Fibroblast of skin of scalp (primary cell): Measurements from ENCODE around the gene NELFB.

Experiments used
- DNase-seq: peaks from one replicate; pipeline ENCODE4 v3.0.0-alpha.2; 2013

NELFB gene

GRCh38 chr9:137223078-137223970, 31.8 kb upstream of the NELFB start:
- peak; percentile 99 for DNase-seq

- no peak for DNase-seq
These were observed 30.1 kb upstream of the NELFB start, which contains the start of gene CYSRT1 for GRCh38 chr9:137224830-137225694. Gene CYSRT1, plus strand, starts transcription at chr9:137225174. Its CDS starts 448 bp downstream, at chr9:137225622.

GRCh38 chr9:137225699-137226331, 29.3 kb upstream of the NELFB start:
- DNase-seq, result no peak

- DNase-seq, result no peak
These were observed 28.6 kb upstream of the NELFB start for GRCh38 chr9:137226338-137227053.

GRCh38 chr9:137227054-137227852, 27.9 kb upstream of the NELFB start, which contains the start of gene RNF224:
Gene RNF224, plus strand, starts transcription at chr9:137227502. Its CDS starts 834 bp downstream, at chr9:137228336.
- peak; percentile 61 for DNase-seq

GRCh38 chr9:137227853-137228505, 27.1 kb upstream of the NELFB start:
- no peak for DNase-seq

GRCh38 chr9:137228506-137228967, 26.6 kb upstream of the NELFB start:
- DNase-seq, result no peak

GRCh38 chr9:137228968-137229896, 25.9 kb upstream of the NELFB start:
- DNase-seq, result no peak

- no peak for DNase-seq
These were observed 25.0 kb upstream of the NELFB start for GRCh38 chr9:137229903-137230704.

GRCh38 chr9:137230705-137231371, 24.3 kb upstream of the NELFB start, which contains the start of gene SLC34A3:
Gene SLC34A3, plus strand, starts transcription at chr9:137230901. Its CDS starts 802 bp downstream, at chr9:137231703.
- DNase-seq, result no peak

GRCh38 chr9:137231372-137232039, 23.6 kb upstream of the NELFB start:
- DNase-seq, result no peak

- no peak for DNase-seq
These were observed 23.0 kb upstream of the NELFB start for GRCh38 chr9:137232101-137232500.

GRCh38 chr9:137232510-137232909, 22.6 kb upstream of the NELFB start:
- no peak for DNase-seq

- DNase-seq, result no peak
These were observed 21.8 kb upstream of the NELFB start for GRCh38 chr9:137233143-137233980.

GRCh38 chr9:137234055-137234697, 21.0 kb upstream of the NELFB start:
- no peak for DNase-seq
